ENCODE results near the gene SLC25A27. TPM values are rescaled to one million over a fixed set of nuclear protein-coding genes. Genes with fewer than 3 reads are reported as not detected.

The SLC25A27 gene
- total and polyA plus RNA-seq, 11 donors, result 2.5 to 23.3 (median 10.5) TPM

- Histone ChIP-seq H3K4me1 (no peaks in the 10 kb centered on the region), H3K9me3 (no peaks in the 10 kb centered on the region), H3K36me3 (no peaks in the 10 kb centered on the region), H3K4me3 (no peak overlapping the region), H3K27ac (no peak overlapping the region), H3K27me3 (no peaks in the 10 kb centered on the region)
- no peak for TF ChIP-seq POLR2A (IDR thresholded peaks at IDR 0.05)
- TF ChIP-seq CTCF (IDR thresholded peaks at IDR 0.05), result no peak
- ATAC-seq (no peak), DNase-seq (no peak)
- WGBS, 4 donors, result 90 to 96% (median 92%) methylated on average over 3 of the region's 3 CpGs
- intact Hi-C loops (cut with DNase I), result no loop called here
Observed at GRCh38 chr6:46689657-46690056, 36.9 kb downstream of the SLC25A27 start.

GRCh38 chr6:46690141-46690755 lies 37.5 kb downstream of the SLC25A27 start:
- DNase-seq, result no peak
- intact Hi-C loops (cut with DNase I), result no loop called here
- no peak overlapping the region for H3K27ac ChIP-seq
- no peak for TF ChIP-seq POLR2A (IDR thresholded peaks at IDR 0.05)
- TF ChIP-seq CTCF (IDR thresholded peaks at IDR 0.05), result no peak
- no peaks in the 10 kb centered on the region for H3K27me3 ChIP-seq
- no peaks in the 10 kb centered on the region for H3K4me1 ChIP-seq
- H3K4me3 ChIP-seq, result no peak overlapping the region
- no peak for ATAC-seq
- no peaks in the 10 kb centered on the region for H3K9me3 ChIP-seq
- H3K36me3 ChIP-seq, result no peaks in the 10 kb centered on the region
- 85 to 87% (median 85%) methylated on average over 2 of the region's 2 CpGs for WGBS, 4 donors

- 64 to 75% (median 71%) methylated on average over 1 of the region's 1 CpG for WGBS, 4 donors
- Histone ChIP-seq H3K27me3 (no peaks in the 10 kb centered on the region), H3K36me3 (no peaks in the 10 kb centered on the region), H3K4me3 (no peak overlapping the region), H3K4me1 (no peaks in the 10 kb centered on the region), H3K9me3 (no peaks in the 10 kb centered on the region), H3K27ac (no peak overlapping the region)
- DNase-seq (no peak), ATAC-seq (no peak)
- intact Hi-C loops (cut with DNase I), result no loop called here
- TF ChIP-seq POLR2A (IDR thresholded peaks at IDR 0.05), result no peak
- TF ChIP-seq CTCF (IDR thresholded peaks at IDR 0.05), result no peak
Observed at GRCh38 chr6:46690911-46691451, 38.2 kb downstream of the SLC25A27 start.

- intact Hi-C loops (cut with DNase I), result loop anchor here in 5 of 10 donors (5.0 to 10.0 kb wide), 5 partner anchors 75 to 345 kb away; partner anchors contain the start of gene ADGRF1 (in 1 of the 5)
- DNase-seq, result no peak
- WGBS, 4 donors, result 71 to 94% (median 86%) methylated on average over 1 of the region's 1 CpG
Observed at GRCh38 chr6:46699970-46700369, 47.2 kb downstream of the SLC25A27 start.

More at GRCh38 chr6:46699970-46700369, 47.2 kb downstream of the SLC25A27 start:
- Histone ChIP-seq H3K36me3 (peaks cover 0 to 4% (median 0%) of the 10 kb centered on the region in 9 donors), H3K4me3 (no peak overlapping the region), H3K27ac (no peak overlapping the region), H3K27me3 (no peaks in the 10 kb centered on the region), H3K4me1 (peaks cover 0 to 7% (median 0%) of the 10 kb centered on the region in 12 donors), H3K9me3 (no peaks in the 10 kb centered on the region)
- ATAC-seq, result no peak
- TF ChIP-seq CTCF (IDR thresholded peaks at IDR 0.05), result no peak
- no peak for TF ChIP-seq POLR2A (IDR thresholded peaks at IDR 0.05)

Measured in heart left ventricle (tissue), 16 donors.